Stimulated activated CD4-positive, alpha-beta T cell treated with anti-CD3 and anti-CD28 coated beads, Interleukin-1b, Interleukin-23, amount 100 ng/mL, for 24 hours (primary cell): ENCODE data around the gene GTF2IRD1.
"Not testable (repeated sequence)": the region's sequence is repeated elsewhere in the genome, so short reads cannot be mapped to it uniquely, and the experiment has no call there.

Source experiments
- DNase-seq, 4 experiments: peaks; one replicate each; pipeline ENCODE4 v3.0.0-alpha.2; 2020; ENCODE audit warnings: low read depth in 4 of 4, low spot score in 1 of 4

Gene GTF2IRD1

DNA sequence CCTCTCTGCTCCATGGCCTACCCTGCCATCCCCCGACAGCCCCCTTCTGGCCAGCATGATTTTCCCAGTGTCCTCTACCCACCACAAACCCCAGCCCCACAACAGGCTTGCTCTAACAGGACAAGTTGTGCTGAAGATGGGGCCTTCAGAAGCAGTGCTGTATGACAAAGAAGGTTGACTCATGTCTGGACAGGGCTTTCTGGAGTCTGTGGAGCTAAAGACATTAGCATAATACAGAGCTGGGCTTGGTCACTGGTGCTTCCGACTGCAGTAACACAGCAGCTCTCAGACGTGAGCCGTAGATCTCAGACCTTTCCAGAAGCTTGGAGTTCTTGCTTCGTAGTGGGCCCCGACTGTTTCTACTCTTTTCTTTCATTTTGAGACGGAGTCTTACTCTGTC, 100.5 kb downstream of the GTF2IRD1 start:
- DNase-seq: no peak

DNA sequence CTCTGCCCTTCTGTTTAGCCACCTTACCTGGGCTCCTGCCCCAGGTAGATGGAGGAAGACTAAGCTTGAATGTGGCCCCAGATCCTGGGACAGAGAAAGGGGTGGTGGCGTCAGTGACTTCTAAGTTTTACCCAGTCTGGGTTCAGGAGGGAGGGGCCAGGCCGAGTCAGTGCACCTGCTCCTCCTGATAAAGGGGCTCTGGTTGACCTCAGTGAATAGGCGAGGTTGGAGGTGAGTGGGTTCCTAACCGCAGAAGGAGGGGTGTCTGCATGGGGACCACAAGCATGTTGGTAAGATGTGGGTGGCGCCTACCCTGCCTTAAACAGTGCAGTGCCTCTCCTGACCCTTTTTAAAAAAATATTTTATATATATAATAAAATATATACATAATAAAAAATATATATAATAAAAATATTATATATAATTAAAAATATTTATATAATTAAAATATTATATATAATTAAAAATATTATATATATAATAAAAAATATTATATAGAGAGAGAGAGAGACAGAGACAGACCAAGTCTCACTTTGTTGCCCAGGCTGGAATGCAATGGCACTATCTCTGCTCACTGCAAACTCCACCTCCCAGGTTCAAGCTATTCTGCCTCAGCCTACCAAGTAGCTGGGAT, 106.5 kb downstream of the GTF2IRD1 start:
- DNase-seq: no peak

DNA sequence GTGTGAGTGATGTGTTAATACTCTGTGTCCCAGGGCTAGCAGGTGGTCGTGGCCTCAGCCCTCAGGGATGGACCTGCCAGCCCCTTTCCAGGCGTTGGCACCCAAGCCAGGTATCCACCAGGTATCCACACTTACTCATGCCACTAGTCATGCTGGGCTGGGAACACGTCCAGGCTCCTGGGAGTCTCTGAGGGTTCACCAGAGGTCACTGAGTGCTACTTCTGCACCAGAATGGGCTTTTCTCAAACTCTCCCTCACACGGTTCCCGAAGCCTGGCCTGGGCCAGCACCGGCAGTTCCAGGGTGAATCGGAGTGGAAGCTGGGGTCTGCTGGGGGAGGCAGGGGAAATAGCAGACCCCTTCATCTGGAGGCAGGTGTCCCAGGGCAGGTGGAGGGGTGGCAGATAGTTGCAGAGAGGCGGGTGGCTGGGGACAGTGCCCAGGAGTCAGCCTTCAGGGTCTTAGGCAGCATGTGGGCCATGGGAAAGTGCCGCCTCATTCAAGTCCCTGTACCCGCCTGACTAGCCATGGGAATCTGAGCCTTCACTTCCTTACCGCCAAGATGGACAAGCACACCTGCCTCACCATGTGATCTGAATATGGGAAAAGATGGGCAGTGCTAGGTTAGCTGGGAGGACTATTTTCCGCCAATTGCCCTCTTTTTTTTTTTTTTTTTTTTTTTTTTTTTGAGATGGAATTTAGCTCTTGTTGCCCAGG, 108.3 kb downstream of the GTF2IRD1 start:
- DNase-seq: no peak

DNA sequence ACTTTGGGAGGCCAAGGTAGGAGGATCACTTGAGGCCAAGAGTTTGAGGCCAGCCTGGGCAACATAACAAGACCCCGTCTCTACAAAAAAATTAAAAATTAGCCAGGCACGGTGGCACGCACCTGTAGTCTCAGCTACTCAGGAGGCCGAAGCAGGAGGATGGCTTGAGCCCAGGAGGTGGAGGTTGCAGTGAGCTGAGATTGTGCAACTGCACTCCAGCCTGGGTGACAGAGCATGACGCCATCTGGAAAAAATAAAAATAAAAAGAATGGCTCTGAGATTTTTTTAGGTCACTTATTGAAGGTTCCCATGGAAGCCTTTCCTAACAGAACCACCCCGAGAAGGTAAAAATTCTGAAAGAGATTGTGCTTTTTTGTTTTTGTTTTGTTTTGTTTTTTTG, 109.9 kb downstream of the GTF2IRD1 start:
- DNase-seq: not testable (repeated sequence)

DNA sequence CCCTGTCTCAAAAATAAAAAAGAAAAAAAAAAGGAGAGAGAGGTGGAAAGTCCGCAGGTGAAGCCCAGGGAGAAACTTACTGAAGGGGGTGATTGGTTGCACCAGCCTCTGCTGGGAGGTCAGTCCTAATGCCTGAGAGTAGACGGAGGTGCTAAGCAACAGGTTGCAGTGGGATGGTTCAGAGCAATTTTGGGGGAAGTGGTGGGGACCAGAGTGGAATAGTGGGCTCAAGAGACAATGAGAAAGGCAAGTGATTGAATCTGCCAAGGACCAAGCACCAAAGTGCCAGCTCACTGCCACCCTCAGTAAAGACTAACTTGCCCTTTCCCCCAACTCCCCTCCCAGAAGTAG, 113.6 kb downstream of the GTF2IRD1 start:
- DNase-seq: no peak

DNA sequence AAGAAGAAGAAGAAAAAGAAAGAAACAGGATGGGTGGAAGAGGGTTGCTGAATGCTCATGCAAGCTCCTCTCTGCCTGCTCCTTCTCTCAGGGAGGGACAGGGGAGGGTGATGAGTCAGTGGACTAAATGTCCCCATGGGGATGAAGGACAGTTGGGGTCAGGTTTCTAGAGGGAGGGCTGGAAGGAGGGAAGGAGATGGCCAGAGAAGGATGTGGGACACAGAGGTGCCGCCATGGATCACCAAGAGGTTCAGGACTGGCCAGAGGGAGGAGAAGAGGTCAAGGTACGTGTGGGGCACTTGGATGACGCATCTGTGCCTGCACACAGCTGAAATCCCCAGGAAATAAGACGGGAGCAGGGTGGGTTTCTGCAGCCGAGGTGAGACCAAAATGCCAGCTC, 115.0 kb downstream of the GTF2IRD1 start:
- no peak for DNase-seq

DNA sequence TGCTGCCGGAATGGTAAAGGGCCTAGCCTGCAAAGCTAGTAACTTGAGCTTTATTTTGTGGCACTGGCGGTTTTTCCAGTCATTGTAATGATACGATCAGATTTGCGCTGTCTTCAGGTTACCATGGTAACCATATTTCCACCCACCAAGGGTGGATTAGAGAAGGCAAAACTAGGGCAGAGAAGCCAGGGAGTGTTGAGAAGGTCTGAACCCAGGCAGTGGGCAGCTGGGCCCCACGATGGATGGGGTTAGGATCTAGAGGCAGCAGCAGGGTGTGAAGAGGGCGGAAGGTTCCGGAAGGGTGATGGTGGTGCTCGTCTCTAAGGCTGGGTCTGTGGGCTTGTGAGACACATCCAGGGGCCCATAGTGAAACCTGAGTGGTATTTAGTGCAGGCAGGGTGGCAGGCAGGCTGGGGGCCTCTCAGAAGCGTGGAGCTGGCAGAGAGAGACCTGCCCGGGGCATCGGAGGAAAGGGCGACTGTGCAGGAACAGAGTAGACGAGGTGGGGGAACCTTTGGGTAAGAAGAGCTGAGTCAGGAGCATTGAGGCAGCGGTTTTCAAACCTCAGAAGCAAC, 115.9 kb downstream of the GTF2IRD1 start:
- no peak for DNase-seq

DNA sequence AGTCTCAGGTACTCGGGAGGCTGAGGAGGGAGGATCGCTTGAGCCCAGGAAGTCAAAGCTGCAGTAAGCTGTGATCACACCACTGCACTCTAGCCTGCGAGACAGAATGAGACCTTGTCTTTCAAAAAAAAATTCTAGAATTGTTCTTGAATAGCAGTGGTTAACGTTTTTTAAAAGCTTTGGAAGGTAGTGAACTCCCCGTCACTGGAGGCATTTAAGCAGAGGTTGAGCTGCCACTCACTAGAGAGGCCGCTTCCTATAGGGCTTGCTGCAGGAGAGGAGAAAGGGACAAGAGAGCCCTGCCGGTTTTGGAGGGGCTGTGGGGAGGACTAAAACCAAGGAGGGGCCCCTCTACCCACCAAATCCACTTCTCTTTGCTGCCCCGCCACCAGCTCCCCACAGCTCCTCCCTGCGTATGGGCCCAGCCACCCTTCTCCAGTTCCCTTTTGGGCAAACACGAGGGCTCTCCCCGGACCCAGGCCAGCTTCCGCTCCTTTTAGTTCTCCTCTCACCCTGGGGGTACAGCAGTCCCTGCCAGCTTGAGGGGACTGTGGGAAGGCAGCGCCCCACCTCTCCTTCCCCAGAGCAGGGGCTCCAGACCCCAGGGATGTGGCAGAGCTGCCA, 116.9 kb downstream of the GTF2IRD1 start:
- DNase-seq: no peak

DNA sequence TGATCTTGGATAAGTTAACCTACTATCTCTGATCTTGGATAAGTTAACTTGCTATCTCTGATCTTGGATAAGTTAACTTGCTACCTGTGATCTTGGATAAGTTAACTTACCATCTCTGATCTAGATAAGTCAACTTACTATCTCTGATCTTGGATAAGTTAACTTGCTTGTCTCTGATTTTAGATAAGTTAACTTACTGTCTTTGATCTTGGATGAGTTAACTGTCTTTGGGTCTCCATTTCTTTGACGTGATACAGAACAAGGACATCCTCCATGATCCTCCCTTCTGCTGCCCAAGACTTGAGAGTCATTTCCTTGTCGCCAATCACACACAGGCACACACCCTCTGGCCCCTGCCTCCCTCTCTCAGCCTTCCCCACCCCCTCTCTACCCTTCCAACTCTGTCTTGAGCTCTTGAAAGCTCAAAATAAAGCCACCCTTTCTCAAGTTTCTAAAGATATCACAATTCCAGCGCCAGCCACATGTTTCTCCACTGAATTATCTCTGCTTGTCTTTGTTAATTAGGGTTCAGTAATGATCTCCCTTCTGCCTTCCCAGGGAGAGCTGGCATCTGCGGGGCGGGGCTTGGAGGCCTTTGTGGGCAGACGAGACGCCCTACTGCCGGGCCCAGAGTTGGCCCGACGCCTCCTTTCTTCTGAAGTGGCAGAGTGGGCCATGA, 118.7 kb downstream of the GTF2IRD1 start:
- DNase-seq: no peak

DNA sequence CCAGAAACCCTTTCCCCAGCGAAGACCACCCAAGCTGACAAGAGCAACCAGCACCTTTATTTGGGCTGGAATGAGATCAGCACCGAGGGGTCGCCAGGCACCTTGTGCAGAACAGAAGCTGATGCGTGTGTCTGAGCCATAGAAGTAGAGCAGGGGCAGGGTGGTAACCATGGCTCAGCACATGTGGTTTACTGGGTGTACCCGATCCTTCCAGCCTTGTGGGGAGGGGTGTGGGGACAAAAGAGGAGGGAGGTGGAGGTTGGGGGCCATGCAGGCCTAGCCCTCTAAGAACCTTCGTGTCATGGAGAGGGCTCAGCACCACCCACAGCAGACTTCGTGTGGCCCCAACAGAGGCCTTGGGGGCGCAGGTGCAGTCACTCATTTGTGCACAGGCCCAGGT, 119.8 kb downstream of the GTF2IRD1 start:
- no peak for DNase-seq

DNA sequence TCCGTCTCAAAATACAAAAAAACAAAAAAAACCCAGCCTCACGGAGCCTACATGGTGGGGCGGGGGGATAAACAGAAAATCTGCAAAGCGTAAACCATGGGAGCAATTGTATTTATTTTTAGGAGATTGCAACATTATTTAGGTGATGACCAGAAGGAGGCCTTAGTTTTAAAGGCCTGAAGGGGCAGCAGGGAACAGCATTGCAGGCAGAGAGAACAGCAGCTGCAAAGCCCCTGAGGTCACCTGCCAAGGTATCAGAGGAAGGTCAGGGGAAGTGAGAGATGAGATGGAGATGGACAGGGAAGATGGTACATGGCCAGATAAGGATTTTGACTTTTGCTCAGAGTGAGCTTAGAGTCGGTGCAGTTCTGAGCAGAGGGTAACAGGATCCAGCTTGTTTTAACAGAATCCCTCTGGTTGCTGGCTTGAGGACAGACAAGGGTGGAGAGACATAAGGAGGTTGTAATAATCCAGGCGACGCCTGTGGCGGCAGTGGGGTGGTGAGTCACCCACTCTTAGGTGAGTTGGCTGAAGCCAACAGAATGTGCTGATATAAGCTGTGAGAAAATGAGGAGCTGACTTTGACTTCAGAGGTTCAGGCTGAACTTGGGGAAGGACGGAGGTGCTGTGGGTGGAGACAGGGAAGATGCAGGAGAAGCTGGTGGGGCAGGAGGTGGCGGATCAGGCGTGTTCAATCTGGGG, 121.5 kb downstream of the GTF2IRD1 start:
- DNase-seq: no peak

DNA sequence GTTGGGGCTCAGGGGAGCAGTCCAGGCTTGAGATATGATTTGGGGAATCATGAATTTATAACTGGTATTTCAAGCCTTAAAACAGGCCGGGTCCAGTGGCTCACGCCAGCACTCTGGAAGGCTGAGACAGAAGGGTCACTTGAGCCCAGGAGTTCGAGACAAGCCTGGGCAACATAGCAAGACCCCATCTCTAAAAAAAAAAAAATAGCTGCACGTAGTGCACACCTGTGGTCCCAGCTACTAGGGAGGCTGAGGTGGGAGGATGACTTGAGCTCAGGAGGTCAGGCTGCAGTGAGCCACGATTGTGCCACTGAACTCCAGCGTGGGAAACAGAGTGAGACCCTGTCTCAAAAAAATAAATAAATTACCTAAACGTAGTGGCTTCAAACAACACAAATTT, 122.1 kb downstream of the GTF2IRD1 start:
- no peak for DNase-seq

DNA sequence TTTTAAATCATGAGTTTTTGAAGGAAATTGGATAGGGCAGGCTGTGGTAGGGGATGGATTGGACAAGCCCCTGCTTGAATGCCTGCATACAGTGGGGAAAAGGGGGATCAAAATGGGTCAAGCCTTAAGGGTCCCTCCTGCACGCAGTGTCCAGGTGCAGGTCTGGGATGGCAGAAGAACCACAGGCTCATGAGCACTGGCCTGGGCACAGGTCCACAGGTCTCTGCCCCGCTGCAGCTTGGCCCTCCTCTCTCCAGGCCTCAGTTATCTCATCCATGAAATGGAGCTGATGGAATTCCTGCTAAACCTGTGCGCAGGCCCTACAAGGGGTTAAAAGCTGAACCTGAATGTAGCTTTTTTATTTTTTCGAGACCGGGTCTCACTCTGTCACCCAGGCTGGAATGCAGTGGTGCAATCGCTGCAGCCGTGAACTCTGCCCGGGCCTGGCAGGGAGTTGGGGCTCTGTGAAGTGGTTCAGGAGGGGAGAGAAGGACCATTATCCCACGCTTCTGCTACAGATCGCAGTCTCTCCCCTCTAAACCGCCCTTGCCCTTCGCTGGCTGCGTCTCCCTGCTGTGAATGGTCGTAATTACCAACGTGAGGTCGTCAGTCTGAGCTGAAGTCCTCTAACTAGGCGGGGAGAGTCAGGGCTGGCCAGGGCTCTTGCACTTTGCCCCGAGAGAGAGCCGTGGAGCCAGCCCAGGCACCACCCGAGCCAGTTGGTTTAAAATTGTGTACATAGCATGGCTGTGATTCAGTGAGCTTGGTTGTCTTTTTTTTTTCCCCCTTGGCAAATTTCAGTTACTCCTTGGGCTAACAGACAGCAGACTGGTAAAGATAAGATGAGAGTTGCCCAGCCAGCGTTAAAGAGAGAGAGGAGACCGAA, 126.3 kb downstream of the GTF2IRD1 start:
- DNase-seq: no peak

DNA sequence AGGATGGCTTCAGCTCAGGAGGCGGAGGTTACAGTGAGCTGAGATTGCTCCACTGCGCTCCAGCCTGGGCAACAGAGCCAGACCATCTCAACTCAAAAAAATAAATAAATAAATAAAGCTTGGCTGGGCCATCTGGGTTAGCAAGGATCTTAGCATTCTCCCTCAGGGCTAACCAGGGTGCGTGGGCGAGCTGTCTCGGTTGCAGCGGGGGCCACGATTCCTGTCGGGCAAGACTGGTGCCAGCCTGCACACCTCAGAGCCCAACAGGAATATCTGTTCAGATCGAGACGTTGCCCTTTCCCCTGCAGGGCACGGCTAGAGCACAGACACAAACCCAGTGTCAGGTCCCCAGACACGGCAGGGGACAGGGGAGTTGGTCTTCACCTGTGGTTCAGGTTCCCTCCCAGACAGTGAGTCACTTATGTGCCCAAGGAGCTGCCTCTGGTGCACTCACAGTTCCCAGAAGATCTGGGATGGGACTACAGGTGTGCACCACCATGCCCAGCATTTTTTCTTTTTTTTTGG, 128.3 kb downstream of the GTF2IRD1 start:
- DNase-seq: no peak

DNA sequence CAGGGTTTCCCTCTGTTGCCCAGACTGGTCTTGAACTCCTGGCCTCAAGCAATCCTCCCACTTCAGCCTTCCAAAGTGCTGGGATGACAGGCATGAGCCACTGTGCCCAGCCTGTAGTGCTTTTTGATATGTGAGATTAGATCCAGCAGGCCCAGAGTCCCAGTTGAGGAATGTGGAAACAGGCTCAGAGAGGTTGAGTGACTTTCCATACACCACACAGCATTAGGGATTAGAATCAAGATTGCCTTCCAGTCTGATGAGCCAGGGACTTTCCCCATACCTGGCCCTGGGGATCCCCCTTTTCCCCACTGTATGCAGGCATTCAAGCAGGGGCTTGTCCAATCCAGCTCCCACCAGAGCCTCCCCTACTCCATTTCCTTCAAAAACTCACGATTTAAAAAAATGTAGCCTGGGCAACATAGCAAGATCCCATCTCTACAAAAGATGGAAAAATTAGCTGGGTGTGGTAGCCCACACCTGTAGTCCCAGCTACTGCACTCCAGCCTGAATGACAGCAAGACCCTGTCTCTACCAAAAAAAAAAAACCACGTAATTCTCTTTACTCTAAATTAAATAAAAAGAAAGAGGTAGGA, 128.8 kb downstream of the GTF2IRD1 start:
- no peak for DNase-seq

DNA sequence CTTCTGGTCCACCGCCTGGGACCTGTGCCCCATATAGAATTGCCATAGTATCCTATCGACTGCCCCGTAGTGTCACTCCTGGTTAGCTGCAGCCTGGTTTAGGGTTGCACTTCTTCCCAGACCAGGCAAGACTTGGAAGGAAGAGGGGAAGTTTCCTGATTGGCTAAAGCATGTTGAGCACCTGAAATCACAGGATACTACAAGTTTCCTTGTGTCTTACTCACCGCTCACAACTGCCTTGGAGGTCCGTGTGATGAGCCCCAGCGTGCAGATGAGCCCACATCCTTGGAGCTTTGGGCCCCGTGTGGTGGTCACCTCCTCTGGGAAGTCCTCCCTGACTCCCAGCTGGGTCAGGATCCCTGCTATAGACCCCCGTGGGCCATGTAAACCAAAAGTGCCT, 129.9 kb downstream of the GTF2IRD1 start:
- DNase-seq: no peak

DNA sequence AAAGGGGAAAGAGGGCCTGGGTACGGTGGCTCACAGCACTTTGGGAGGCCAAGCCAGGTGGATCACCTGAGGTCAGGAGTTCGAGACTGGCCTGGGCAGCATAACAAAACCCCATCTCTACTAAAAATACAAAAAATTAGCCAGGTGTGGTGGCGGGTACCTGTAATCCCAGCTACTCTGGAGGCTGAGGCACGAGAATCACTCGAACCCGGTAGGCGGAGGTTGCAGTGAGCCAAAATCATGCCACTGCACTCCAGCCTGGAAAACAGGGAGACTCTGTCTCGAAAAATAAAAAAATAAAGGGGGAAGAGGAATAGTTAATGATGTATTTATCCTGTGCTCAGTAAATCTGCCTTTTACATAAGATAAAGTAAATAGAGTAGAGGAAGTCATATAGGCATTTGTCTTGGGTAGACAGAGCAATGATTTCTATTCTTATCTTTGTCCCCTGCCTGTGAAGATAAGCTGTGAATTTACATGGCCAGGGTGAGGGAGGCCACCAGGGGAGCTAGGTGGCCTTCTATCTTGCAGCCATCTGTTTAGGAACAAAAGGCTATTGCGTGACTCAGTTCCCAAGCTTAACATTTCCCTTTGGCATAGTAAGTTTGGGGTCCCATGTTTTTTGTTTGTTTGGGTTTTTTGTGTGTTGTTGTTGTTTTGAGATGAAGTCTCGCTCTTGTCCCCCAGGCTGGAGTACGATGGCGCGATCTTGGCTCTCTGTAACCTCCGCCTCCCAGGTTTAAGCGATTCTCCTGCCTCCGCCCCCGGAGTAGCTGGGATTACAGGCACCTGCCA, 130.7 kb downstream of the GTF2IRD1 start:
- DNase-seq: no peak

DNA sequence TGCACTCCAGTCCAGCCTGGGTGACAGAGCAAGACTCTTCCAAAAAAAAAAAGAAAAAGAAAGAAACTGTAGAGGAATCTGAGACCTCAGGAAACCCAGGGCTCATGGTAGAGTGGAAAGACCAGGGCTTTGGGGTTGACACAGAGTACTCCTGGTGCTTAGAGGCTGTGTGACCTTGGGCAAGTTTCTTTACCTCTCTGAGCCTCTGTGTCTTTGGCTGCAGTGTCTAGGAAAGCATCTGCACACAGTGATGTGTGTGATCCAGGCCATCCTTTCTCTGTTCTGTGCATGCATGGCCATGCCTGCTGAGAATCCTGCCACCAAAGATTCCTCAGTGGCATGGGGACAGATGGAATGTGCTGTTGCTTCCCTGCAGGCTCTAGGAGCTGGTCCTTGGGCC, 132.1 kb downstream of the GTF2IRD1 start:
- DNase-seq: no peak
